NCI-H510A (cell line): ENCODE results near the gene GRID2IP.

Source experiments
- DNase-seq: peaks from one replicate; lab custom pipeline; 2025; lab: John Stamatoyannopoulos, UW

The GRID2IP gene

DNA sequence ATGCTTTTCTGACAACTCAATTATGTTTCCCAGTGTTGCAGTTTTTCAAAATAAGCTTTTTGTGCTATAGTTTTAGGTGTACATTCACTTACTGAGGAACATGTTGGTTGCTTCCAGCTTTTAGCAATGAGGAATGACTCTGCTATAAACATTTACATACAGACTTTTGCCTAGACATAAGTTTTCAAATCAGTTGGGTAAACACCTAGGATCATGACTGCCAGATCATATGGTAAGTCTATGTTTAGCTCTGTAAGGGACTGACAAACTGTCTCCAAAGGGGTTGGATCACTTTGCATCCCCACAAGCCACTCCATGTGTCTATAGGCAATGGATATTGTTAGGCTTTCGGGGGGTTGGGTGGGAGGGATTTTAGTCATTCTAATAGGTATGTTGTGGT is 10.8 kb upstream of the GRID2IP start:
- DNase-seq: no peak

DNA sequence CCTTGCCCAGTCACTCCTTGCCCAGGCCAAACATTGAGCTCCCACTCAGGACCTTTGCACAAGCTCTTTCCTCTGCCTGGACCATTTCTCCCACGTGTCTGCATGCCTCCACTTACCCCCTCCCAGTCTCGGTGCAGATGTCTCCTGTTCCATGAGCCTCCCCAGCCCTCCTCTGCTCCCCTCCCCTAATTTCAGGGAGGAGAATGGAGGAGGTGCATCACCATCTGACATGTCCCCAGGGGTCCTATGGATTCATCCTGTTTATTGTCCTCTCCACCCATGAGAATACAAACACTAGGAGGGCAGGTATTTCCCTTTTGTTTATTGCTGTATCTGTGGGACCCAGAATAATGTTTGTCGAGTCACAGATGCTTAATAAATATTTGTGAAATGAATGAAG is 8.6 kb upstream of the GRID2IP start:
- DNase-seq: no peak

DNA sequence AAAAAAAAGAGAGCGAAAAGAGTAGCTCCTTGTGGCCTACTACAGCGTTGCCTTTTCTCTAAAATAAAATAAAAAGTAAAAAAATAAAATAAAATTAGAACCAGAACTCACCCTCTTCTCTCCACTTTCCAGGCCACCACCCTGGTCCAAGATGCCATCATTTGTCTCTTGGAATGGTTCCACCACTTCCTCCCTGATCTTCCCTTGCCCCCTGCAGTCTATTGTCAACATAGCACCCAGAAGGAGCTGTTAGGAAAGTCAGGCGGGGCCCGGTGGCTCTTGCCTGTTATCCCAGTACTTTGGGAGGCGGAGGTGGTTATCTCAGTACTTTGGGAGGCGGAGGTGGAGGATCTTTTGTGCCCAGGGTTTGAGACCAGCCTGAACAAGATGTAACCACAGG is 7.6 kb upstream of the GRID2IP start:
- no peak for DNase-seq

DNA sequence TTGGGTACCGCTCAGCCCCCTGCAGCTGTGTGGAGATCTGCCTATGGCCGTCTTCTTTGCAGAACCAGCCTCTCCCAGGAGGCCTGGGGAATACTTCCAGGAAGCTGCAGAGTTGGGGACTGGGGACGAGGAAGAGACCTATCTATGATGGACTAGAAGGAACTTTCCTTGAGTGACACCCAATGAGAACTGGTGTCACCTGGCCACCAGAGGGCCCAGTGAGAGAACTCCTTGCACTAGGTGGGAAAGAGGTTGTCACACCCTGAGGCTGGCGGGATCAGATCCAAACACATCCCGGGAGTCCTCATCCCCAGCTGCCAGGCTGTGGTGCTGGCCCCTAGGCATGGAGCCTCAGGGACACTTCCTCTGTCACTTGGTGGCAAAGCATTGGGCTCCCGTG is 4.9 kb upstream of the GRID2IP start:
- DNase-seq: no peak

DNA sequence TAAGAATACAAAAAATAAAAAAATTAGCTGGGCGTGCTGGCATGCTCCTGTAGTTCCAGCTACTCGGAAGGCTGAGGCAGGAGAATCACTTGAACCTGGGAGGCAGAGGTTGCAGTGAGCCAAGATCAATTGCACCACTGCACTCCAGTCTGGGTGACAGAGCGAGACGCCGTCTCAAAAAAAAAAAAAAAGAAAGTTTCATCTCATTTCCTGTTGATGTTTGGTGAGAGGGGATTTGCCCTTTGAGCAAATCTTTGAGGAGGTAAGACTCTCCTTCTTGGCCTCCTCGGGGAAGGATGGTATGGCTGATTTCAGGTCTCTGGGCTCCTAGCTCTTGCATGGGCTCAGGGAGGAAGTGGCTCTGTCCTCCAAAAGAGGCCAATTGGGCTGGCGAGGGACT is 3.6 kb upstream of the GRID2IP start:
- no peak for DNase-seq

DNA sequence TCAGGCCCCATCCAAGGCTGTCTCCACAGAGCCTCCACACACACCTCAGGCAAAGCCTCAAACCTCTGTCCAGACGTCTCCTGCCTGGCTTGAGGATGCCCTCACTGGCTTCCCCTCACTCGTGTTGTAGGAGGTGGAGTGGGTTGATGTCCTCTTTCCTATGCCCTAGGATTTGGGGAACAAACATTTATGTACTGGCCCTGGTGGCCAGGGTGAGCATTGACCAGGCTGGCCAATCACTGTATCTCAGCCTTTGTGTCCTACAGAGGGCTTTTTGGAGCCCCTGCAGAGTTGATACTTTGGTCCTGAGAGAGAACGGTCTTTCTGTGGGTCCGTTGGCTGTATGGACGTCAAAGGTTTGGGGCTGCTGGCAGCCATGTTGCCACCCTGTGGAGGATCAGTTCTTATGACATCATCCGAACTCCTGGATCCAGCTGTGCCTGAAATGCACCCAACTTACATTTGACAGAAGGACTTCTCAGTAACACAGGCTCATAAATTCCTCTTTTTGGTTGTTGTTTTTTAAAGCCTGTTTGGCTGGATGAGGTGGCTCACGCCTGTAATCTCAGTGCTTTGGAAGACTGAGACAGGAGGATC is 2.3 kb upstream of the GRID2IP start:
- no peak for DNase-seq

DNA sequence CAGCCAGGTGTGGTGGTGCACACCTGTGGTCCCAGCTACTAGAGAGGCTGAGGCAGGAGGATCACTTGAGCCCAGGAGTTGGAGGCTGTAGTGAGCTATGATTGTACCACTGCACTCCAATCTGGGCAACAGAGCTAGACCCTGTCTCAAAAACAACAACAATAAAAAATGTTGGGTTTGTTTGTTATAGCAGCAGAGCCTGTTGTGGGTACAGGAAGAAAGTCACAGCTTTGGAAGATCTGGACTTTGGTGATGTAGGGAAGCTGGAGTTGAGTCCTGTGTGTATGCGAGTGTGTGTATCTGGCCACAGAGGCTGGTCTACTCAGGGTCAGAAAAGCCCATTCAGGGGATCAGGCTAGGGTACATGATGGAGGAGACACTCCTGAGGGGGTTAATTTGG is 3.9 kb downstream of the GRID2IP start:
- DNase-seq: no peak

DNA sequence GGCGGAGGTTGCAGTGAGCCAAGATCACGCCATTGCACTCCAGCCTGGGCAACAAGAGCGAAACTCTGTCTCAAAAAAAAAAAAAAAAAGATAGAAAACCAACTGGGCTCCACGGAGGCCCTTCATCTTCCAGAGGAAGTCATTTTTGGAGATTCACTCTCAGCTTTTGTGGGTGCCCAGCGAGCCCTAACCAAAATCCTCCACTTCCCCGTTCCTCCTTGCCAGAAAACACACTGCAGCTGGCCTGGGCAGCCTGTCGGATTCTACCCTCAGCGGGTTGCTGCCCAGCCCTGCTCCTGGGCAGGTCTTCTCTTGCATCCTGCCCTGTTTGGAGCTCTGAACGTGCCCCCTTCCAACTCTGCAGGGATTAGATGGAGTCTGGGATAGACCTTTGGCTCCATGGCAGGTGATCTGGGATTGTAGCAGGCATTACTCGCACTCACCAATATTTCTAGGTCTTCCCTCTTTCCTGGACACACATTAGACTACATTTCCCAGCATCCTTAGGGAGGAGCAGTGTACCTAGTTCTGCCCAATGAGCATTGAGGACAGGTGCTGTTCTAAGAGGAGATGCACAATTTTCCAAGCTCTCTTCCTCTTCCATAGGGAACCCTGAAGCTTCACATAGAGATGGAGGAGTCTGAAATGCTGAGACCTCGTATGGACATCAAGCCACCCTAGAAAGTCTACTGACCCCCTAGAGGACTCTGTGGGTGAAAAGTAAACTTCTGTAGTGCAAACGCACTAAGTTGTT is 4.6 kb downstream of the GRID2IP start:
- DNase-seq: no peak

DNA sequence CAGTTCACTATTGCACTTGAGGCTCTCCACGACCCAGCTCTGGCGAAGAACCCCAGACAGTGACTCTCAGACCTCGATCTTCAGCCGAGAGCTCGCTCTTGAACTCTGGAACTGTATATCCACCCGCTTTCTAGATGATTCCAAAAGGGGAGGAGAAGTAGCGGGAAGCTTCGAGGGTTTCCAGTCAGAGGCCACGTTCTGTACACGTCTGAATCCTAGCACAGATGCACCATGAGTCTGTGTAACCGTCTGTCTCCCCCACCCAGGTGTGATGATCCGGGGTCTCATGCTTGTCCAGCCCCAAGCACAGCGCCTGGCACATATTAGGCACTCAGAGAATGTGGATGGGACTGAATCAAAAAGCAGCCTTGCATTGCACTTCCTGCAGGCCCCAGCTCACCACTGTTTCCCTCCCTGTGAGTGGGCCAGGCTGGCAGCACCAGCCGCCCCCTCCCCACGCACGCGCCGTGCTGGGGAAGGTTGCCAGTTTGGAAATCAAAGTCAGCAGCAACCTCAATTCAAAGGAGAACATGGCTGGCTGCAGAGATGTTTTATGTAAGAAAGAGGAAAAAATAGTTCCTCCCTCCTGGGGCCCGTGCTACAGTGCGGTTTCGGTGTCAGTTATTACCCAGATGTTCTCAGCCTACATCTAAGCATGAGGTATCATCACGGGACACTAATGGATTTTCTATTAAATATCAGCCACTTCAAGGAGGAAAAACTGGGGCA is 5.7 kb downstream of the GRID2IP start:
- DNase-seq: no peak

DNA sequence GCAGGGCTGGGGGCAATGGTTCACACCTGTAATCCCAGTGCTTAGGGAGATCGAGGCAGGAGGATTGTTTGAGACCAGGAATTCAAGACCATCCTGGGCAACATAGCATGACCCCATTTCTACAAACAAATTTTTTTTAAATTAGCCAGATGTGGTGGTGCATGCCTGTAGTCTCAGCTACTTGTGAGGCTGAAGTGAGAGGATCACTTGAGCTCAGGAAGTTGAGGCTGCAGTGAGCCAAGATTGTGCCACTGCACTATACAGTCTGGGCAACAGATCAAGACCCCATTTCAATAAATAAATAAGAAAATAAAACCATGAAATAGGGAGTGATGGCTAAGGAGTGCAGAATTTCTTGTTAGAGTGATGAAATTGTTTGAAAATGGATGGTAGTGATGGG is 8.9 kb downstream of the GRID2IP start:
- no peak for DNase-seq

DNA sequence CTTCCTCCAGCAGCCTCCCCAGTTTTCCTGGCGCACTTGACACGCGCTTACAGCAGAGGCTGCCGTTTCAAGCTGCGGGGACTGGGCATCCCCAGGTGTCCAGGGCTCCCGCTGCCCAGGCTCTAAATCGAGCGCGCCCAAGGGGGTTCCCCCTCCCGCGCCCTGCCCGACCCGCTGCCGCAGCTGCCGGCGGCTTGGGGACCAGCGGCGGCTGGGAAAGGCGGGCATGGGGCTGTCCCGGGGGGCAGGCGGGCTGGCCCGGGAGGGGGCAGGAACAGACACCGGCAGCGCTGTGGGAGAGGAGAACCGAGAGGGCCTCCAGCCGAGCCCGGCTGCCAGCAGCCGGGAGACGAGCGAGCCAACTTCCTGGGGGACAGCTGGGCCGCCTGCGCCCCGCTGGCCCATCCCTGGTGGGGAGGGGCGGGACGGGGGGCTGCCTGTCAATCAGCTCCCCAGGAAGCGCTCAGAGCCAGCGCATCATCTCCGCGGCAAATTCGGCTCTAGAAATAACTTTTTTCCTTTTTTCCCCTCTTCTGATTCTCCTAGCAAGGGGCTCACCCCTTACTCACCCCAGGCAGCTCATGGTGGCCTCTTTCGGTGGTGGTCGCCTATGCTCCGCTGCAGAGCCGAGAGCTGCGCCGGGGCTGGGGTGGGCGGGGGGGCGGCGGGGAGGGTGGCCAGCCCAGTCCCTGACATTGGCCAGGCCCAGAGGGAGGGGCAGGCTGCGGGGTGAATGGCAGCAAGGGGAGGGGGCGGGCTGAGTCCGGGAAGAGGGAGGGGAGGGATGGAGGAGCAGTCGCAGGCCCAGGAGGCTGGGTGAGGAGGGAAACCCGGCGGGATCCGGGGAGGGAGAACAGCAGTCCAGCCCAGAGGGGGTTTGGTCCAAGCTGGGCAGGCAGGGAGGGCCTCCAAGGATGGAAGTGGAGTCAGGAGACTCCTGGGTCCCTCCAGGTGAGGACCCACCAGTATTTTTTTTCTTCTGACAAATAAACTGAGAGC is 14.7 kb downstream of the GRID2IP start:
- DNase-seq: peak; percentile 39

DNA sequence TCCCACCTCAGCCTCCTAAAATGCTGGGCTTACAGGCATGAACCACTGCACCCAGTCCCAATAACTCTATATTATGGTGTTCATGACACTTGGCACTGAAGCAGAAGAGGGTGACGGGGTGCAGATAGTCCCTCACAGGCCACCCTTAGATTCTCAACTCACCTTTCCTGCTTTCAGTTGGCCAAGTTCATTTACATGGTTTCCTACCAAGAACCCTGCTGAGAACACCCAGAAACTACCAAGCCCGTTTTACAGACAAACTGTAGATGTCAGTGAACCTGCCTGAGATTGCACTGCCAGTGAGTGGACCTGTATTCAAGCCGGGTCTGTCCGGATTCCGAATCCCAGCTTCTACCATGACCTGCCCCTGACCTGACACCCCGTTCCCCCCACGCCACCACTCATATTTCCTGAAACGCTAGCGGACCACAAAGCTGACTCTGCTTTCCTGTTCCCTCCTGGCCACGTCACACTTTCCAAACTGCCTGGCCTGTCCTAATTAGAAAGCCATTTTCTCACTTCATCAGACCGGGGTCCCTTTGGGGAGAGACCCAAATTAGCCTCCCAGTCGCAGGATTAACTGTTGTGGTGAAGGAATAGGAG is 17.3 kb downstream of the GRID2IP start:
- no peak for DNase-seq

DNA sequence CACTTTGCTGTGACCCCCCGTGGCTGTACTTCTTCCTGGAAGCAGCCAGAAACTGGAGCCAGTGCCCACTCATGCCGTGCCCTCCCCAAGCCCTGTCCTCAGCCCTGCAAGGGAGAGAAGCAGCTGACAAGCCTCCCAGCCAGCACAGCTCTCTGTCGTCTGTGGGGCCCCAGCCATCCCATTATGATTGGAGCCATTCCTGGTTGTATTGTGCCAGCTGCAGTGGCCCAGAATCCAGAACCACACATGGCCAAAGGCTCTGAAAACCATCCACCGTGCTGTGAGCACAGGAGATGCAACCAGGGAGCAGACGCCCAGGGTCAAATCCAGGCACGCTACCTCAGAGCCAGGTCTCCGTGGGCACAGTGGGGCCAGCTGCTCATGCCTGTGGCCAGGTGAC is 18.7 kb downstream of the GRID2IP start:
- no peak for DNase-seq

DNA sequence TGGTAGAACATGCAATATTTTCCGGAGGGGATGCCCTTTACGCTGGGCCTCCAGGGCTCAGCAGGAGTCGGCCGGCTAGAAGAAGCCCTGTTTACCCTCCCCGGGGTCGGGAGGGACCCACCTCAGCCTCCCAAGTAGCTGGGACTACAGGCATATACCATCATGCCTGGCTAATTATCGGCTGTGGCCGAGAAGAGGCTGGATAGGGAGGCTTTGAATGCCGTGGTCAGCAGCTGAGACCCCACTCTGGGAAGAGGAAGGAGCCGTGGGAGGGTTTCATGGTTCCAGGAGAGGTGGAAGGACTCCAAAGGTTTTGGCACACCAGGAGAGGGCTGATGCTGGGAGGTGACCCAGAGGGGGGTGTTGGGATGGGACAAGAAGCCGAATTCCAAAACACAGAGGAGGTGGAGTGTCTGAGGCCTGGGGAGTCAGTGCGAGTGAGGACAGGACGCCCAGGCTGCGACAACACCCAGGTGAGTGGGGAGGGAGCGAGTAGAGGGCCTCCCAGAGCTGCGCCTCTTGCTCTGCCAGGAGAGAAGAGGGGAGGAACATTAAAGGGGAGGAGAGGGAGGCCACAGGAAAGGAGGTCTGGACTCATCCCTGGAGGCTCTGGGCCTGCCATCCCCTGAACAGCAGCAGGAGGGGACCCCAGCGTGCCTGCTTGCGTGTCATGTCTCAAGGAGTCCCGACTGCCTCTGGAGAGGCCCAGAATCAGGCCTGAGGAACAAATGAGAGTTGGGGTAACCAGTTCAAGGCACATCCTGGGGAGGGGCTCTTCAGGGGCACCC is 19.6 kb downstream of the GRID2IP start:
- no peak for DNase-seq

DNA sequence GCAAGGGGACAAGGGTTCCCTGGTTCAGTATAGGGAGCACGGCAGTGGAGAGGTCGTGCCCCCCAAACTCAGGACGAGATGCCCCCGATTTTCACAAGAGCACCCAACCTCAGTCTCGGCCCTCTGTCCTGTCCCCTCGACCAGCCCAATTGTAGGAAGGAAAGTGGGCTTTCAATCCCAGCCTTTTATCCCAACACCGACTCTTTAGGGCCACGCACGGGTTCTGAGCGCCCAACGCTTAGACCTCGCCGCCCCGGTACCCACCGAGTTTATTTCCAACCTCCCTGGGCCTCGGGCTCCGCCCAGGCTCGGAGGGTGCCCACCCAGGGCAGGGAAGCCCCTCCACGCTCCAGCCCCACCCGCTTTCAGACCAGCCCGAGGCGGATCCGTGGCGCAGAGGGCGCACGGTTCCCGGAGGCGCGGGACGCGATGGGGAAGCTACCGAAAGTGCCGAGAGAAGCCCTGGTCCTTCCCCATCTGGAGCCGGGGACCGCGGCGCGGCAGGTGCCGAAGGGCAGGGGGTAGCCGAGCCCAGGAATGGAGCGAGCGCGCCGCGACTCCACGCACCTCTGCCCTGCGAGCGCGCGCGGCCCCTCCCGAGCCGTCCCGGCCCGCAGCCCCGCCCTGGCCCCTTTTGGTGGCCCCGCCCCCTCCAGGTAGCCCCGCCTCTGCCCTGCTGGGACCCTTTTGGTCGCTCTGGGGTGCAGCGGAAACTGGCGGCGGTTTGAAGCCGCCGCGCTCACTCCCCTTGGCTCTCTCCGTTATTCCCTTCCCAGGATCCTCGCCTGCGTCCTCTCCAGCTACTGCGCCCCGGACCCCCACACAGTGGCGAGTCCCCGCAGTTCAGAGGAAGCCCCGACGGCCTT is 20.4 kb downstream of the GRID2IP start:
- no peak for DNase-seq

DNA sequence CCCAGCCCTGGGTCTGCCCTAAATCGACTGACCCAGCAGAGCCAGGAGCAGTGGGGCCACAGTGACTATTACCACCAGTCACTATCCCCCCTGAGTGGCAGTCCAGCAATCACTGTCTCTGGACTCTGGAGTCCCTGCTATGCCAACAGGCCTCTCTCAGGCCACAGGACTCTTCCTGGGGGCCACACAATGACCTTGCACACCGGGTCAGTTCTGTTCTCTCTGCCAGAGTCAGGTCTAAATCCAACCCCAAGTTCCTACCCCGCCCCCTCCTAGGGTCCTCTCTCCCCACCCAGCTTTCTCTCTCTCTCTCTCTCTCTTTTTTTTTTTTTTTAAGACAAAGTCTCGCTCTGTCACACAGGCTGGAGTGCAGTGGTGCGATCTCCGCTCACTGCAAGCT is 21.6 kb downstream of the GRID2IP start:
- DNase-seq: no peak

DNA sequence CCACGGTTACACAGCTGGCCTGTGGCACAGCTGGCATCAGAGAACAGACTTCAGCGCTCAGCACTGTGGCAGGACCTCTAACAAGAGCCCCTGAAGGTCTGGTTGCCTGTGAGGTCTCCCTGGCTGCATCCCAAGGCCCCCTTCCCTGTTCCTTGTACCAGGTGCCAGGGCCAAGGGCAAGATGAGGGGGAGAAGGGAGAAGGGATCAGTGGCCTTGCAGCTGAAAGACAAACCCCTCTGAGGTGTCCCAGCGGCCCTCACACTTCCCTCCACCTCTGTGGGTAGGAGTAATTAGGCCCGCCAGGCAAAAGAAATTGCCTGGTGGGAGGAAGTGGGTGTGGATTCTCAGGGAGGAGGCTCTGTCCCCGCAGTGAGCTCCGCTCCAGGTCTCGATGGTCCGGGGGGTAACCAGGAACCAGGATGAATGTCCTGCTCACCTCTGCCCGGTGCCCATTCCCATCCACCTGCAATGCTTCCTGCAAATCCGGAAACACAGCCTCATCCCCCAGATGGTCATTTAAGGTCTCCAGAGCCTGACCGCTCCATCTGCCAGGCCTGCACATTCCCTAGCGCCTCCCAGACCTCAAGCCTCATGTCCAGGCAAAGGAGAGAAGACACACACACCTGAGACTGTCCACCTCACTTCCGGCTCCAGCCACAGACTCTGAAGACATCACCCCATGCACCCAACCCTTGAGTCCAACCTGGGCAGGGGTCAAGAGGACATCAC is 22.7 kb downstream of the GRID2IP start:
- no peak for DNase-seq

DNA sequence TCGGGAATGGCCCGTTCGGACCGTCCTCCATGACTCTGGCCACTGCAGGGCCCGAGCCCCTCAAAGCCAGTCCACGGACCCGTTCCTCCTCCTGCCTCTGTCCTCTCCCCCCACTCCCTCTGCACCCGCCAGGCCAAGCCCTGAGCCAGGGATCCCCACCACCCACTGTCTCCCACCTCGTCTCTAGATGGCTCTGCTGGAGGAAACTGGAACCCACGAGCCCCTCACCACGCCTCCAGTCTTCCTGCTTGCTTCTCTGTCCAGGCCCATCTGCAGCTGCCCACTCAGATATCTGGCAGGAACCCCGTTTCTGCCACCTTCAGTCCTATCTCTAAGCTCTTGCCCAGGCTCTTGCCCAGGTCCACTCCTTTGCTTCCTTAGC is 24.3 kb downstream of the GRID2IP start:
- DNase-seq: no peak
